ENCODE data around the gene AOPEP.

Gene AOPEP

DNA sequence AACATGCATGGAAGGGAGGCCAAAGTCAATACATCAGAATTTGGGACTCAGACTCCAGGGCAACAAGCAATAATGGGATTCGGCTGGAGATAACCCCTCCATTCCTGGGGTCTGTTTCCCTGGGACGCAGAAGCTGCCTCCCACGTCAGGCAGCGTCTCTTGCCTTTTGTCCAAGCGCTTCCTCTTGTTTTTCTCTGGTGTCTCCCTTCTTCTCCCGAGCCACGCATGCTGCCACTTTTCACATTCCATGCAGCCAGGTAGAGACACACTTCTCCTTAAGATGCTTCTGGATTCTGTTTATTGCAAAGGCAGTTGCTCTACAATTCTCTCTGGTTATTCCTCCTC is 267.3 kb downstream of the AOPEP start:
- TF ChIP-seq, protein P1, sequence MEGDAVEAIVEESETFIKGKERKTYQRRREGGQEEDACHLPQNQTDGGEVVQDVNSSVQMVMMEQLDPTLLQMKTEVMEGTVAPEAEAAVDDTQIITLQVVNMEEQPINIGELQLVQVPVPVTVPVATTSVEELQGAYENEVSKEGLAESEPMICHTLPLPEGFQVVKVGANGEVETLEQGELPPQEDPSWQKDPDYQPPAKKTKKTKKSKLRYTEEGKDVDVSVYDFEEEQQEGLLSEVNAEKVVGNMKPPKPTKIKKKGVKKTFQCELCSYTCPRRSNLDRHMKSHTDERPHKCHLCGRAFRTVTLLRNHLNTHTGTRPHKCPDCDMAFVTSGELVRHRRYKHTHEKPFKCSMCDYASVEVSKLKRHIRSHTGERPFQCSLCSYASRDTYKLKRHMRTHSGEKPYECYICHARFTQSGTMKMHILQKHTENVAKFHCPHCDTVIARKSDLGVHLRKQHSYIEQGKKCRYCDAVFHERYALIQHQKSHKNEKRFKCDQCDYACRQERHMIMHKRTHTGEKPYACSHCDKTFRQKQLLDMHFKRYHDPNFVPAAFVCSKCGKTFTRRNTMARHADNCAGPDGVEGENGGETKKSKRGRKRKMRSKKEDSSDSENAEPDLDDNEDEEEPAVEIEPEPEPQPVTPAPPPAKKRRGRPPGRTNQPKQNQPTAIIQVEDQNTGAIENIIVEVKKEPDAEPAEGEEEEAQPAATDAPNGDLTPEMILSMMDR (IDR thresholded peaks at IDR 0.05; ENCODE audit: insufficient read depth, low read length, poor library complexity, severe bottlenecking), result no peak

DNA sequence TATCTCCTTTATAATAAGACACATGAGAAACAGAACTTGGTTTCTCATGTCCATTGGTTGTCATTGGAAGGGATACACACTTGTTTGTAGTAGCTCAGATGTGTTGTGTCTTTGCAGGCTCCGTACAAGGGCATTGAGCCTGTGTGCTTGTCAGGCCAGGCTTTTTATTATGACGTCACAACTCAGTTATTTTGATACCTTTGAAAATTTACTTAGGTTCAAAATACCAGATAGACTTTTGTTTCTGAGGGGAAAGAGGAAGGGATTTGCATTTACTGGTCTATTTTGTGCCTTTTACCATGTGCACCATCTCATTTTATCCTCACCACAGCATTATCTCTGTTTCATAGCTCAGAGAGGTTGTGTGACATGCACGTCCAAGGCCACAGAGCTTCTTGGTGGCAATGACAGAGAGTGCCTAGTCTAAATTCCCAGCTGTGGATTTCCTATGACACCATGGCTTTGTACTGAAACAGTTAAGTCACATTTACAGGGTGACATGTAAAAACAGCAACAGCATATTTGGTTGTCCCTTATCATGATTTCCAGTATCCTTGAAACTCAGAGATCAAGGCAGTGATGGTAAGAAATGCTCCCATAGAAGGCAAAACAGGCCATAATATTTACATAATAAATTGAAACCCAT is 268.7 kb downstream of the AOPEP start:
- DNase-seq (ENCODE audit: extremely low read depth, insufficient read length), result no peak
- no peak overlapping the region for H3K4me3 ChIP-seq (replicated peaks; ENCODE audit: low read depth, low read length)
- TF ChIP-seq, protein P1 (IDR thresholded peaks at IDR 0.05; ENCODE audit: insufficient read depth, low read length, poor library complexity, severe bottlenecking), result no peak
- H3K27me3 ChIP-seq (replicated peaks; ENCODE audit: control insufficient read depth, insufficient read depth, low read length), result no peaks in the 10 kb centered on the region
- no peaks in the 10 kb centered on the region for H3K36me3 ChIP-seq (ENCODE audit: control insufficient read depth, insufficient read depth, low read length)

More for the DNA sequence above, 267.3 kb downstream of the AOPEP start:
- no peak overlapping the region for H3K4me3 ChIP-seq (replicated peaks; ENCODE audit: low read depth, low read length)
- H3K36me3 ChIP-seq (ENCODE audit: control insufficient read depth, insufficient read depth, low read length), result no peaks in the 10 kb centered on the region
- DNase-seq (ENCODE audit: extremely low read depth, insufficient read length), result no peak
- no peaks in the 10 kb centered on the region for H3K27me3 ChIP-seq (replicated peaks; ENCODE audit: control insufficient read depth, insufficient read depth, low read length)

GRCh38 chr9:94996641-94997040 is 270.1 kb downstream of the AOPEP start:
- H3K4me3 ChIP-seq (replicated peaks; ENCODE audit: low read depth, low read length), result no peak overlapping the region
- DNase-seq (ENCODE audit: extremely low read depth, insufficient read length), result no peak
- H3K27me3 ChIP-seq (replicated peaks; ENCODE audit: control insufficient read depth, insufficient read depth, low read length), result no peaks in the 10 kb centered on the region
- H3K36me3 ChIP-seq (ENCODE audit: control insufficient read depth, insufficient read depth, low read length), result no peaks in the 10 kb centered on the region
- TF ChIP-seq, protein P1 (IDR thresholded peaks at IDR 0.05; ENCODE audit: insufficient read depth, low read length, poor library complexity, severe bottlenecking), result no peak

GRCh38 chr9:94997727-94998126 is 271.2 kb downstream of the AOPEP start:
- TF ChIP-seq, protein P1 (IDR thresholded peaks at IDR 0.05; ENCODE audit: insufficient read depth, low read length, poor library complexity, severe bottlenecking), result no peak
- H3K36me3 ChIP-seq (ENCODE audit: control insufficient read depth, insufficient read depth, low read length), result no peaks in the 10 kb centered on the region
- DNase-seq (ENCODE audit: extremely low read depth, insufficient read length), result no peak
- H3K4me3 ChIP-seq (replicated peaks; ENCODE audit: low read depth, low read length), result no peak overlapping the region
- no peaks in the 10 kb centered on the region for H3K27me3 ChIP-seq (replicated peaks; ENCODE audit: control insufficient read depth, insufficient read depth, low read length)

GRCh38 chr9:94999832-95000231 is 273.3 kb downstream of the AOPEP start:
- TF ChIP-seq, protein P1 (IDR thresholded peaks at IDR 0.05; ENCODE audit: insufficient read depth, low read length, poor library complexity, severe bottlenecking), result no peak
- Histone ChIP-seq H3K36me3 (ENCODE audit: control insufficient read depth, insufficient read depth, low read length) (no peaks in the 10 kb centered on the region), H3K4me3 (replicated peaks; ENCODE audit: low read depth, low read length) (no peak overlapping the region), H3K27me3 (replicated peaks; ENCODE audit: control insufficient read depth, insufficient read depth, low read length) (no peaks in the 10 kb centered on the region)
- no peak for DNase-seq (ENCODE audit: extremely low read depth, insufficient read length)

GRCh38 chr9:95000821-95001220 is 274.3 kb downstream of the AOPEP start:
- no peak for DNase-seq (ENCODE audit: extremely low read depth, insufficient read length)
- TF ChIP-seq, protein P1 (IDR thresholded peaks at IDR 0.05; ENCODE audit: insufficient read depth, low read length, poor library complexity, severe bottlenecking), result no peak
- Histone ChIP-seq H3K27me3 (replicated peaks; ENCODE audit: control insufficient read depth, insufficient read depth, low read length) (no peaks in the 10 kb centered on the region), H3K4me3 (replicated peaks; ENCODE audit: low read depth, low read length) (no peak overlapping the region), H3K36me3 (ENCODE audit: control insufficient read depth, insufficient read depth, low read length) (no peaks in the 10 kb centered on the region)

Measured in GM06990 (cell line).